GM20431 (cell line): ENCODE results near the gene MS4A14.
"Not testable (repeated sequence)": the region's sequence is repeated elsewhere in the genome, so short reads cannot be mapped to it uniquely, and the experiment has no call there.

Source experiments
- in situ Hi-C: fragments of 300-500 bp; cut with MseI, MboI; formaldehyde crosslinking; loops from one replicate; pipeline ENCODE4 v1.15.0; 2020; ENCODE audit warnings: low sequenced_read_pairs; ENCODE audit not compliant: unreplicated experiment

Gene MS4A14

GRCh38 chr11:60378354-60378753 lies 17.9 kb upstream of the MS4A14 start, which contains the start of gene MS4A7:
MS4A7 (plus strand) TSS chr11:60378532; CDS start chr11:60383142, 4,610 bp downstream.
- in situ Hi-C loops = no loop called here

GRCh38 chr11:60389279-60389910 lies 6.9 kb upstream of the MS4A14 start:
- in situ Hi-C loops = no loop called here

- in situ Hi-C loops = no loop called here
These were observed 5.8 kb upstream of the MS4A14 start for GRCh38 chr11:60390419-60390818.

- in situ Hi-C loops = no loop called here
These were observed 3.9 kb upstream of the MS4A14 start for GRCh38 chr11:60392361-60392760.

GRCh38 chr11:60393016-60393415 lies 3.2 kb upstream of the MS4A14 start:
- in situ Hi-C loops = no loop called here

GRCh38 chr11:60394666-60395380 lies 1.4 kb upstream of the MS4A14 start:
- in situ Hi-C loops = no loop called here

GRCh38 chr11:60396799-60397198 lies 540 bp downstream of the MS4A14 start:
- in situ Hi-C loops = no loop called here

GRCh38 chr11:60420015-60420414 lies 23.8 kb downstream of the MS4A14 start:
- in situ Hi-C loops = no loop called here

- in situ Hi-C loops = no loop called here
These were observed 26.4 kb downstream of the MS4A14 start for GRCh38 chr11:60422609-60423008.

- in situ Hi-C loops = no loop called here
These were observed 32.3 kb downstream of the MS4A14 start for GRCh38 chr11:60428517-60428916.

- in situ Hi-C loops = no loop called here
These were observed 33.0 kb downstream of the MS4A14 start, which contains the start of gene MS4A5 for GRCh38 chr11:60429272-60429671. MS4A5 (plus strand) TSS chr11:60429572; CDS start chr11:60429675, 103 bp downstream.

GRCh38 chr11:60431251-60431650 lies 35.0 kb downstream of the MS4A14 start:
- in situ Hi-C loops = no loop called here

GRCh38 chr11:60433401-60433800 lies 37.1 kb downstream of the MS4A14 start:
- in situ Hi-C loops = no loop called here

GRCh38 chr11:60447070-60447469 lies 50.8 kb downstream of the MS4A14 start:
- in situ Hi-C loops = no loop called here

- in situ Hi-C loops = no loop called here
These were observed 51.6 kb downstream of the MS4A14 start for GRCh38 chr11:60447846-60448245.

GRCh38 chr11:60451185-60451584 lies 54.9 kb downstream of the MS4A14 start:
- in situ Hi-C loops = not testable (repeated sequence)

GRCh38 chr11:60454212-60454611 lies 58.0 kb downstream of the MS4A14 start:
- in situ Hi-C loops = no loop called here

- in situ Hi-C loops = no loop called here
These were observed 59.3 kb downstream of the MS4A14 start, which contains the start of gene MS4A1 for GRCh38 chr11:60455531-60456042. MS4A1 (plus strand) TSS chr11:60455847; CDS start chr11:60462375, 6,528 bp downstream.

GRCh38 chr11:60457576-60457975 lies 61.3 kb downstream of the MS4A14 start:
- in situ Hi-C loops = no loop called here

- in situ Hi-C loops = no loop called here
These were observed 63.1 kb downstream of the MS4A14 start for GRCh38 chr11:60459345-60459744.
